Erythroblast (primary cell): ENCODE measurements around the gene GNA12.

Source experiments
- GATA1 ChIP-seq: IDR thresholded peaks from 2 replicates; pipeline ENCODE4 v1.6.1; 2011; ENCODE audit warnings: low read depth, mild to moderate bottlenecking, control low read depth, low read length, moderate library complexity
- POLR2A ChIP-seq: IDR thresholded peaks from 2 replicates; pipeline ENCODE4 v1.6.1; 2011; ENCODE audit warnings: mild to moderate bottlenecking, low read length

DNA sequence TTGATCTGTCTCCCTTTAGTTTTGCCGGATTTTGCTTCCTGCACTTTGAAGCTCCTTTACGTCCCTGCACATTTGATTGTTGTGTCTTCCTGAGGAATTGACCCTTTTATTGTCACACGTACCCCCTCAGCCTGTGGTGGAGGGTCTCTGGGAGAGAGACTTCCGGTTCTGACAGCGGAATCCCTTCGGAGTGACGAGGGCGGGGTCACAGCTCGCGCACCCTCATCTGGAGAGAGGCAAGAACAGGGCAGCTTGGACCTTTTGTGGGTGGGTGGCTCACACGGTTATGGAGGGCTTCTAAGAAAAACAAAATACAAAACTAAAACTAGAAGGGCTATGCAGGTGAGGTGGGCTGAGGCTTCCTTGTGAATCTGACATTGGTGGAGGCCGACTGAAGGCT is 130.1 kb downstream of the GNA12 start:
- TF ChIP-seq POLR2A (no peak), GATA1 (no peak)
